Measurements from ENCODE around the gene UBE3A.

The UBE3A gene

DNA sequence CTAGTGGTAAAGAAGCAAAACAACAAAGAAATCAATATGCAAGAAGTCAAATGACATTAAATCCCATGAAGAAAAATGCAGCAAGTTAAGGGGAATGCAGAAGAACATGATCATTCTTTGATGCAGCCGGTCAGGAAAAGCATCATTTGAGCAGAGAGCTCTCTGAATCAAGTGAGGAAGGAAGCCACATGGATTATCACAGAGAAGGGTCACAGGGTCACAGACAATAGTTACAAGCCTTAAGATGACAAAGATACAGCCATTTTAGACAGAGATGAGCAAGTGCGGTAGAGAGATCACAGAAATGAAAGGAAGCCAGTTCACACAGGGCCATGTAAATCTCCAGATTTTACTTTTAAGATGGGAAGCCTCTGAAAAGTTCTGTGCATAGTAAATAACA, 43.9 kb downstream of the UBE3A start:
- no peak overlapping the region for H3K14ac ChIP-seq (ENCODE audit: low read length in 2 of 2)
- H3K4me2 ChIP-seq (ENCODE audit: low read length, poor library complexity, severe bottlenecking) = no peak overlapping the region
- no peak overlapping the region for H3K4ac ChIP-seq (ENCODE audit: low read depth in 1 of 2, low read length in 2 of 2)
- H2AFZ ChIP-seq (ENCODE audit: low read depth, low read length) = no peak overlapping the region
- H4K8ac ChIP-seq (ENCODE audit: low read length) = no peak overlapping the region
- H2AK5ac ChIP-seq (ENCODE audit: low read length, severe bottlenecking) = no peak overlapping the region
- H4K91ac ChIP-seq (ENCODE audit: low read length) = no peak overlapping the region
- H3K79me1 ChIP-seq (replicated peaks; ENCODE audit: low read length, poor library complexity, severe bottlenecking) = peaks cover 14% of the 10 kb centered on the region
- no peak overlapping the region for H3K23ac ChIP-seq (ENCODE audit: low read length in 2 of 2)
- DNase-seq = no peak
- WGBS = 70% methylated on average over 2 of the region's 2 CpGs
- no peak overlapping the region for H2BK5ac ChIP-seq (ENCODE audit: low read depth, low read length, poor library complexity, severe bottlenecking)
- no peak overlapping the region for H3K4me3 ChIP-seq (ENCODE audit: insufficient read depth in 1 of 2, low read depth in 1 of 2, low read length in 2 of 2)
- H3K18ac ChIP-seq (ENCODE audit: low read depth in 1 of 2, low read length in 2 of 2) = no peak overlapping the region
- peaks cover 7 to 17% of the 10 kb centered on the region in 2 experiments for H3K36me3 ChIP-seq (ENCODE audit: control insufficient read depth in 1 of 2, insufficient read depth in 2 of 2, low read depth in 1 of 2, low read length in 2 of 2)
- no peak overlapping the region for H2BK15ac ChIP-seq (ENCODE audit: low read depth, poor library complexity, severe bottlenecking)
- no peak overlapping the region for H2BK12ac ChIP-seq (ENCODE audit: low read length in 2 of 2)
- H3K9ac ChIP-seq (ENCODE audit: low read length) = no peak overlapping the region
- H3K9me3 ChIP-seq (ENCODE audit: control insufficient read depth, low read length) = no peaks in the 10 kb centered on the region
- H3K27ac ChIP-seq (ENCODE audit: low read length, poor library complexity, severe bottlenecking) = no peak overlapping the region
- no peak overlapping the region for H2BK120ac ChIP-seq (ENCODE audit: low read depth, low read length)
- no peaks in the 10 kb centered on the region for H3K27me3 ChIP-seq (ENCODE audit: control insufficient read depth in 1 of 2, insufficient read depth in 1 of 2, low read length in 2 of 2)
- H3K4me1 ChIP-seq (ENCODE audit: control insufficient read depth, insufficient read depth, low read depth, low read length) = no peaks in the 10 kb centered on the region

- peaks cover 10% of the 10 kb centered on the region for H3K79me1 ChIP-seq (replicated peaks; ENCODE audit: low read length, poor library complexity, severe bottlenecking)
- no peak overlapping the region for H2BK12ac ChIP-seq (ENCODE audit: low read length in 2 of 2)
- no peak overlapping the region for H2BK120ac ChIP-seq (ENCODE audit: low read depth, low read length)
- no peak overlapping the region for H3K4ac ChIP-seq (ENCODE audit: low read depth in 1 of 2, low read length in 2 of 2)
- no peak for DNase-seq
- H3K36me3 ChIP-seq (ENCODE audit: control insufficient read depth in 1 of 2, insufficient read depth in 2 of 2, low read depth in 1 of 2, low read length in 2 of 2) = peaks cover 7 to 22% of the 10 kb centered on the region in 2 experiments
- no peak overlapping the region for H3K23ac ChIP-seq (ENCODE audit: low read length in 2 of 2)
- H3K9ac ChIP-seq (ENCODE audit: low read length) = peak overlapping the region; percentile 60
- no peak overlapping the region for H2AFZ ChIP-seq (ENCODE audit: low read depth, low read length)
- no peak overlapping the region for H3K4me2 ChIP-seq (ENCODE audit: low read length, poor library complexity, severe bottlenecking)
- H2AK5ac ChIP-seq (ENCODE audit: low read length, severe bottlenecking) = no peak overlapping the region
- peak overlapping the region in 1 of 2 experiments; percentile 49 for H3K4me3 ChIP-seq (ENCODE audit: insufficient read depth in 1 of 2, low read depth in 1 of 2, low read length in 2 of 2)
- H3K27me3 ChIP-seq (ENCODE audit: control insufficient read depth in 1 of 2, insufficient read depth in 1 of 2, low read length in 2 of 2) = no peaks in the 10 kb centered on the region
- no peak overlapping the region for H3K14ac ChIP-seq (ENCODE audit: low read length in 2 of 2)
- H3K9me3 ChIP-seq (ENCODE audit: control insufficient read depth, low read length) = no peaks in the 10 kb centered on the region
- H3K4me1 ChIP-seq (ENCODE audit: control insufficient read depth, insufficient read depth, low read depth, low read length) = no peaks in the 10 kb centered on the region
- no peak overlapping the region for H4K8ac ChIP-seq (ENCODE audit: low read length)
- H3K18ac ChIP-seq (ENCODE audit: low read depth in 1 of 2, low read length in 2 of 2) = no peak overlapping the region
- H3K27ac ChIP-seq (ENCODE audit: low read length, poor library complexity, severe bottlenecking) = peak overlapping the region; percentile 7
- 51% methylated on average over 1 of the region's 3 CpGs for WGBS
- no peak overlapping the region for H2BK15ac ChIP-seq (ENCODE audit: low read depth, poor library complexity, severe bottlenecking)
- no peak overlapping the region for H4K91ac ChIP-seq (ENCODE audit: low read length)
- no peak overlapping the region for H2BK5ac ChIP-seq (ENCODE audit: low read depth, low read length, poor library complexity, severe bottlenecking)
Measured at GRCh38 chr15:25392806-25393205, 46.0 kb downstream of the UBE3A start.

GRCh38 chr15:25391971-25392721, 46.7 kb downstream of the UBE3A start:
- H2BK120ac ChIP-seq (ENCODE audit: low read depth, low read length) = no peak overlapping the region
- H3K27ac ChIP-seq (ENCODE audit: low read length, poor library complexity, severe bottlenecking) = peak overlapping the region; percentile 38
- H3K4ac ChIP-seq (ENCODE audit: low read depth in 1 of 2, low read length in 2 of 2) = no peak overlapping the region
- no peaks in the 10 kb centered on the region for H3K27me3 ChIP-seq (ENCODE audit: control insufficient read depth in 1 of 2, insufficient read depth in 1 of 2, low read length in 2 of 2)
- no peak overlapping the region for H3K14ac ChIP-seq (ENCODE audit: low read length in 2 of 2)
- no peak overlapping the region for H2AK5ac ChIP-seq (ENCODE audit: low read length, severe bottlenecking)
- no peak overlapping the region for H3K4me2 ChIP-seq (ENCODE audit: low read length, poor library complexity, severe bottlenecking)
- H4K91ac ChIP-seq (ENCODE audit: low read length) = no peak overlapping the region
- no peak overlapping the region for H3K23ac ChIP-seq (ENCODE audit: low read length in 2 of 2)
- peak overlapping the region in 1 of 2 experiments; percentile 49 for H3K4me3 ChIP-seq (ENCODE audit: insufficient read depth in 1 of 2, low read depth in 1 of 2, low read length in 2 of 2)
- peak overlapping the region; percentile 60 for H3K9ac ChIP-seq (ENCODE audit: low read length)
- H3K4me1 ChIP-seq (ENCODE audit: control insufficient read depth, insufficient read depth, low read depth, low read length) = no peaks in the 10 kb centered on the region
- peaks cover 8% of the 10 kb centered on the region for H3K79me1 ChIP-seq (replicated peaks; ENCODE audit: low read length, poor library complexity, severe bottlenecking)
- H2AFZ ChIP-seq (ENCODE audit: low read depth, low read length) = no peak overlapping the region
- DNase-seq = peak; percentile 59
- WGBS = 85% methylated on average over 4 of the region's 4 CpGs
- no peak overlapping the region for H3K18ac ChIP-seq (ENCODE audit: low read depth in 1 of 2, low read length in 2 of 2)
- peaks cover 7 to 19% of the 10 kb centered on the region in 2 experiments for H3K36me3 ChIP-seq (ENCODE audit: control insufficient read depth in 1 of 2, insufficient read depth in 2 of 2, low read depth in 1 of 2, low read length in 2 of 2)
- H2BK12ac ChIP-seq (ENCODE audit: low read length in 2 of 2) = no peak overlapping the region
- no peak overlapping the region for H2BK5ac ChIP-seq (ENCODE audit: low read depth, low read length, poor library complexity, severe bottlenecking)
- H2BK15ac ChIP-seq (ENCODE audit: low read depth, poor library complexity, severe bottlenecking) = no peak overlapping the region
- no peak overlapping the region for H4K8ac ChIP-seq (ENCODE audit: low read length)
- H3K9me3 ChIP-seq (ENCODE audit: control insufficient read depth, low read length) = no peaks in the 10 kb centered on the region

DNA sequence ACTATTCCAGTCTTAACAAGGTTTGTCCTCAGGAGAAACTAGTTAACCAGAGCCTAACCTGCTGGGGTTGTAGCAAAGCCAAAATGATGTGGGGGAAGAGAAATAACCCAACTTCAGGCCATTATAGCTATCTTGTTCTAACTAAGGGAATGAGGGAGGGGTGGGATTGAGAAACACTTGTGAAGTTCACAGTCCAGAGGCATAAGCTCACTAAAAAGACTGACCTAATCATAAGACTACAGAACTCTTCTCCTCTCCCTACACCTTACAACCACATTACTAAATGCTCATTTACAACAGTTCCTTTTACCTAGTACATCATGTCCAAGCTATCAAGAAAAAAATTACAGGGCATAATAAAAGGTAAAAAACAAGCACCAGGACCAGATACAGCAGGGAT, 52.8 kb downstream of the UBE3A start:
- Histone ChIP-seq H2BK12ac (ENCODE audit: low read length in 2 of 2) (no peak overlapping the region), H3K27ac (ENCODE audit: low read length, poor library complexity, severe bottlenecking) (no peak overlapping the region), H4K8ac (ENCODE audit: low read length) (no peak overlapping the region), H3K23ac (ENCODE audit: low read length in 2 of 2) (no peak overlapping the region), H3K36me3 (ENCODE audit: control insufficient read depth in 1 of 2, insufficient read depth in 2 of 2, low read depth in 1 of 2, low read length in 2 of 2) (peaks cover 2 to 43% of the 10 kb centered on the region in 2 experiments), H2AK5ac (ENCODE audit: low read length, severe bottlenecking) (no peak overlapping the region), H3K4ac (ENCODE audit: low read depth in 1 of 2, low read length in 2 of 2) (no peak overlapping the region), H3K4me2 (ENCODE audit: low read length, poor library complexity, severe bottlenecking) (no peak overlapping the region), H3K4me1 (ENCODE audit: control insufficient read depth, insufficient read depth, low read depth, low read length) (no peaks in the 10 kb centered on the region), H3K14ac (ENCODE audit: low read length in 2 of 2) (no peak overlapping the region), H2BK120ac (ENCODE audit: low read depth, low read length) (no peak overlapping the region), H3K27me3 (ENCODE audit: control insufficient read depth in 1 of 2, insufficient read depth in 1 of 2, low read length in 2 of 2) (no peaks in the 10 kb centered on the region), H4K91ac (ENCODE audit: low read length) (no peak overlapping the region), H2AFZ (ENCODE audit: low read depth, low read length) (no peak overlapping the region), H3K9ac (ENCODE audit: low read length) (no peak overlapping the region), H3K4me3 (ENCODE audit: insufficient read depth in 1 of 2, low read depth in 1 of 2, low read length in 2 of 2) (no peak overlapping the region), H3K18ac (ENCODE audit: low read depth in 1 of 2, low read length in 2 of 2) (no peak overlapping the region), H2BK5ac (ENCODE audit: low read depth, low read length, poor library complexity, severe bottlenecking) (no peak overlapping the region), H3K9me3 (ENCODE audit: control insufficient read depth, low read length) (peaks cover 3% of the 10 kb centered on the region), H3K79me1 (replicated peaks; ENCODE audit: low read length, poor library complexity, severe bottlenecking) (peaks cover 12% of the 10 kb centered on the region), H2BK15ac (ENCODE audit: low read depth, poor library complexity, severe bottlenecking) (no peak overlapping the region)
- no peak for DNase-seq

Data from mesenchymal stem cell (in vitro differentiated cells and primary cell).